Measurements from ENCODE around the gene C12orf56.

DNA sequence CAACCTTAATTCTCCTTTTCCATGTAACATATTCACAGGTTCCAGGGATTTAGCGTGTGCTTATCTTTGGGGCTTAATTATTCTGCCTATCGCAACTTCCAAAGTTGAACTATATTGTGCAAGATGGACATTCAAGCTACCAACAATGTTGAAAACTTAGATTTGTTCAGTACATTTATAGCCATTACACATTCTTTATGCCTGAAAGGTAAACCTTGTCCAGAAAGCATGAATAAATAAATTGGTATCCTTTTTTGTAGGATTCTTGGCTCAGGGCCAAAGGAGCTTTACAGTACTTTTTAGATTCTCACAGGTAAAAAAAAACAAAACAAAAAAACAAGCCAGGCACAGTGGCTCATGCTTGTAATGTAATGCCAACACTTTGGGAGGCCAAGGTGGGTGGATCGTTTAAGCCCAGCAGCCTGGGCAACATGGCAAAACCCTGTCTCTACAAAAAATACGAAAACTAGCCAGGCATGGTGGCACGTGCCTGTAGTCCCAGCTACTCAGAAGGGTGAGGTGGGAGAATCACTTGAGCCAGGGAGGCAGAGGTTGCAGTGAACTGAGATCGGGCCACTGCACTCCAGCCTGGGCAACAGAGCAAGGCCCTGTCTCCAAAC, 3.3 kb downstream of the C12orf56 start:
- TF ChIP-seq, protein P1, sequence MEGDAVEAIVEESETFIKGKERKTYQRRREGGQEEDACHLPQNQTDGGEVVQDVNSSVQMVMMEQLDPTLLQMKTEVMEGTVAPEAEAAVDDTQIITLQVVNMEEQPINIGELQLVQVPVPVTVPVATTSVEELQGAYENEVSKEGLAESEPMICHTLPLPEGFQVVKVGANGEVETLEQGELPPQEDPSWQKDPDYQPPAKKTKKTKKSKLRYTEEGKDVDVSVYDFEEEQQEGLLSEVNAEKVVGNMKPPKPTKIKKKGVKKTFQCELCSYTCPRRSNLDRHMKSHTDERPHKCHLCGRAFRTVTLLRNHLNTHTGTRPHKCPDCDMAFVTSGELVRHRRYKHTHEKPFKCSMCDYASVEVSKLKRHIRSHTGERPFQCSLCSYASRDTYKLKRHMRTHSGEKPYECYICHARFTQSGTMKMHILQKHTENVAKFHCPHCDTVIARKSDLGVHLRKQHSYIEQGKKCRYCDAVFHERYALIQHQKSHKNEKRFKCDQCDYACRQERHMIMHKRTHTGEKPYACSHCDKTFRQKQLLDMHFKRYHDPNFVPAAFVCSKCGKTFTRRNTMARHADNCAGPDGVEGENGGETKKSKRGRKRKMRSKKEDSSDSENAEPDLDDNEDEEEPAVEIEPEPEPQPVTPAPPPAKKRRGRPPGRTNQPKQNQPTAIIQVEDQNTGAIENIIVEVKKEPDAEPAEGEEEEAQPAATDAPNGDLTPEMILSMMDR (IDR thresholded peaks at IDR 0.05): no peak
- TF ChIP-seq EP300 (IDR thresholded peaks at IDR 0.05): no peak
- TF ChIP-seq POLR2AphosphoS5 (IDR thresholded peaks at IDR 0.05): no peak
- no peak for TF ChIP-seq POLR2A (IDR thresholded peaks at IDR 0.05; ENCODE audit: low read depth)
